ENCODE data around the gene SYCE1. TPM values are rescaled to one million over a fixed set of nuclear protein-coding genes. Genes with fewer than 3 reads are reported as not detected.
A peak's percentile ranks its signal among the peaks of the same experiment; 100 is the strongest.
"Not testable (repeated sequence)": the region's sequence is repeated elsewhere in the genome, so short reads cannot be mapped to it uniquely, and the experiment has no call there.

SYCE1 gene
- total RNA-seq, 1 donor = 0.72 TPM

DNA sequence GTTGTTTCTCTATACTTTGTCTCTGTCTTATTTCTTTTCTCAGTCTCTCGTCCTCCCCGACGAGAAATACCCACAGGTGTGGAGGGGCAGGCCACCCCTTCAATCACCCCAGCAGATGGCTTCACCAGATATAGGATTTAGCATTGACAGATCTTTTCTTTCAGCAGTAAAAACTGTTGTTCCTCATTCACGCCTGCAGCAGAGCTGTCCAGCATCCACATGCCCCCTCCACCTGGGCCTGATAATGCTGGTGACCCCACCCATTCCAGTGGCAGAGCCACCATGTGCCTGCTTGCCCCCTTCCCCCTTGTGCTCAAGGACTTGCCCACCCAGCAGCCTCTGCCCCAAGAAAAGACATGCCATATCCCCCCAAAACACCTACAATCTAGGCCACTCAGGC is 45.7 kb upstream of the SYCE1 start:
- no peak overlapping the region for H3K4me3 ChIP-seq (ENCODE audit: insufficient read depth, low read length)
- no peaks in the 10 kb centered on the region for H3K4me1 ChIP-seq (ENCODE audit: insufficient read depth, low read length)
- H3K36me3 ChIP-seq (ENCODE audit: insufficient read depth, low read length) = no peaks in the 10 kb centered on the region
- no peaks in the 10 kb centered on the region for H4K20me1 ChIP-seq (ENCODE audit: insufficient read depth, low read length)
- TF ChIP-seq, protein P1, sequence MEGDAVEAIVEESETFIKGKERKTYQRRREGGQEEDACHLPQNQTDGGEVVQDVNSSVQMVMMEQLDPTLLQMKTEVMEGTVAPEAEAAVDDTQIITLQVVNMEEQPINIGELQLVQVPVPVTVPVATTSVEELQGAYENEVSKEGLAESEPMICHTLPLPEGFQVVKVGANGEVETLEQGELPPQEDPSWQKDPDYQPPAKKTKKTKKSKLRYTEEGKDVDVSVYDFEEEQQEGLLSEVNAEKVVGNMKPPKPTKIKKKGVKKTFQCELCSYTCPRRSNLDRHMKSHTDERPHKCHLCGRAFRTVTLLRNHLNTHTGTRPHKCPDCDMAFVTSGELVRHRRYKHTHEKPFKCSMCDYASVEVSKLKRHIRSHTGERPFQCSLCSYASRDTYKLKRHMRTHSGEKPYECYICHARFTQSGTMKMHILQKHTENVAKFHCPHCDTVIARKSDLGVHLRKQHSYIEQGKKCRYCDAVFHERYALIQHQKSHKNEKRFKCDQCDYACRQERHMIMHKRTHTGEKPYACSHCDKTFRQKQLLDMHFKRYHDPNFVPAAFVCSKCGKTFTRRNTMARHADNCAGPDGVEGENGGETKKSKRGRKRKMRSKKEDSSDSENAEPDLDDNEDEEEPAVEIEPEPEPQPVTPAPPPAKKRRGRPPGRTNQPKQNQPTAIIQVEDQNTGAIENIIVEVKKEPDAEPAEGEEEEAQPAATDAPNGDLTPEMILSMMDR (IDR thresholded peaks at IDR 0.05; ENCODE audit: extremely low read depth, low read depth, low read length) = no peak
- H3K79me2 ChIP-seq (ENCODE audit: insufficient read depth, low read length) = no peaks in the 10 kb centered on the region
- H3K4me2 ChIP-seq (ENCODE audit: insufficient read depth, low read length) = no peak overlapping the region
- no peak overlapping the region for H3K27ac ChIP-seq (ENCODE audit: low read depth, low read length)
- no peak overlapping the region for H2AFZ ChIP-seq (ENCODE audit: low read length)
- no peaks in the 10 kb centered on the region for H3K27me3 ChIP-seq (ENCODE audit: insufficient read depth, low read length)
- H3K9me3 ChIP-seq (ENCODE audit: low read depth, low read length) = no peaks in the 10 kb centered on the region
- DNase-seq (ENCODE audit: insufficient read length, low spot score, missing footprints) = no peak

DNA sequence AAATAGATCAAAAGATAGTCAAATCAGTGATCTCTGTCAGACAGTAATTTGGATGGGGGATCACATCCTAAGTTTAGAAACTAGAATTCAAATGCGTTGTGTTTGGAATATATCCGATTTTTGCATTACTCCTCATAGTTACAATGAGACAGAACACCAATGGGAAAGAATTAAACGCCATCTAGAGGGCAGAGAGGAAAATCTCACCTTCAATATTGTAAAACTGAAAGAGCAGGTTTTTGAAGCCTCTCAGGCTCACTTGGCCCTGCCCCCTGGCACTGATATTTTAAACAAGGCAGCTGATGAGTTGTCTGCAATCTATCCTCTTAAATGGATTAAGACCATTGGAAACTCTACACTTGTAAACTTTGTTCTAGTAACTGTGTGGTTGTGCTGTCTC is 43.5 kb upstream of the SYCE1 start:
- Histone ChIP-seq H3K4me2 (ENCODE audit: insufficient read depth, low read length) (no peak overlapping the region), H3K4me1 (ENCODE audit: insufficient read depth, low read length) (no peaks in the 10 kb centered on the region), H3K27me3 (ENCODE audit: insufficient read depth, low read length) (peaks cover 9% of the 10 kb centered on the region), H3K79me2 (ENCODE audit: insufficient read depth, low read length) (no peaks in the 10 kb centered on the region), H3K9me3 (ENCODE audit: low read depth, low read length) (no peaks in the 10 kb centered on the region), H3K4me3 (ENCODE audit: insufficient read depth, low read length) (no peak overlapping the region), H4K20me1 (ENCODE audit: insufficient read depth, low read length) (no peaks in the 10 kb centered on the region), H3K36me3 (ENCODE audit: insufficient read depth, low read length) (no peaks in the 10 kb centered on the region), H2AFZ (ENCODE audit: low read length) (no peak overlapping the region), H3K27ac (ENCODE audit: low read depth, low read length) (no peak overlapping the region)
- TF ChIP-seq, protein P1 (IDR thresholded peaks at IDR 0.05; ENCODE audit: extremely low read depth, low read depth, low read length) = peak; percentile 44
- DNase-seq (ENCODE audit: insufficient read length, low spot score, missing footprints) = no peak

DNA sequence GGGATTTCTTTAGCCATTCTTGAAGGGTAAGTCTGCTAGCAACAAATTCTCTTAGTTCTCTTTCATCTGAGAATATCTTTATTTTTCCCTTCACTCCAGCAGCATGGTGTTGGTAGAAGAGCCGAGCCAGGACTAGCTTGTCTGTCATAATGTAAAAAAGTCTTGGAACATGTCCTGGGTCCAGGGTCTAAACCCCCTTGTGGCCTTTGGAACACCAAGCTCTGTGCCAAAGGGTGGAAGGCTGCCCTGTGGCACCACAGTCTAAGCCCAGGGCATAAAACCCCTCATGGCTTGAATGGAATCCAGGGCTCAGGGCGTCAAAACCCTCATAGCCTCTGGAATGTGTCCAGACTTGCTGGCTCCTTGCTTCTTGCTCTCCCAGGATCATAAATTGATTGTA is 38.1 kb upstream of the SYCE1 start:
- H3K4me2 ChIP-seq (ENCODE audit: insufficient read depth, low read length); H3K27me3 ChIP-seq (ENCODE audit: insufficient read depth, low read length); H3K79me2 ChIP-seq (ENCODE audit: insufficient read depth, low read length); H3K27ac ChIP-seq (ENCODE audit: low read depth, low read length); H3K4me3 ChIP-seq (ENCODE audit: insufficient read depth, low read length); H3K36me3 ChIP-seq (ENCODE audit: insufficient read depth, low read length); H4K20me1 ChIP-seq (ENCODE audit: insufficient read depth, low read length); H2AFZ ChIP-seq (ENCODE audit: low read length); H3K9me3 ChIP-seq (ENCODE audit: low read depth, low read length); H3K4me1 ChIP-seq (ENCODE audit: insufficient read depth, low read length); DNase-seq (ENCODE audit: insufficient read length, low spot score, missing footprints): not testable (repeated sequence)

DNA sequence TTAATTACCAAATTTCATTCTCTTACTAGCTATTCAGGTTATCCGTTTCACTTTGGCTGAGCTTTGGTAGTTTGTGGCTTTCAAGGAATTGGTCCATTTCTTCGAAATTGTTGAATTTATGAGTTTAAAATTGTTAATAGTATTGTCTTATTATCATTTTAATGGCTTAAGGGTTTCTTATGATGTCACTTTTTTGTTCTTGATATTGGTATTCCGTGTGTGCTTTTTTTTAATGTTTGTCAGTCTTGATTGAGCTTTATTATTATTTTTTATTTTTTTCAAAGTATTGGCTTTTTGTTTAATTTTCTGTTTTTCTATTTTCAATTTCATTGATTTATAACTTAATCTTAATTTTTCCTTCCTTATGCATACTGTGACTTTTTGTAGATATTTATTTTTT is 35.3 kb upstream of the SYCE1 start:
- Histone ChIP-seq H3K4me1 (ENCODE audit: insufficient read depth, low read length) (no peaks in the 10 kb centered on the region), H3K4me3 (ENCODE audit: insufficient read depth, low read length) (no peak overlapping the region), H3K9me3 (ENCODE audit: low read depth, low read length) (no peaks in the 10 kb centered on the region), H3K4me2 (ENCODE audit: insufficient read depth, low read length) (no peak overlapping the region), H3K27ac (ENCODE audit: low read depth, low read length) (no peak overlapping the region), H3K79me2 (ENCODE audit: insufficient read depth, low read length) (no peaks in the 10 kb centered on the region), H4K20me1 (ENCODE audit: insufficient read depth, low read length) (no peaks in the 10 kb centered on the region), H3K36me3 (ENCODE audit: insufficient read depth, low read length) (no peaks in the 10 kb centered on the region), H3K27me3 (ENCODE audit: insufficient read depth, low read length) (peaks cover 7% of the 10 kb centered on the region), H2AFZ (ENCODE audit: low read length) (no peak overlapping the region)
- DNase-seq (ENCODE audit: insufficient read length, low spot score, missing footprints) = no peak
- TF ChIP-seq, protein P1 (IDR thresholded peaks at IDR 0.05; ENCODE audit: extremely low read depth, low read depth, low read length) = no peak

DNA sequence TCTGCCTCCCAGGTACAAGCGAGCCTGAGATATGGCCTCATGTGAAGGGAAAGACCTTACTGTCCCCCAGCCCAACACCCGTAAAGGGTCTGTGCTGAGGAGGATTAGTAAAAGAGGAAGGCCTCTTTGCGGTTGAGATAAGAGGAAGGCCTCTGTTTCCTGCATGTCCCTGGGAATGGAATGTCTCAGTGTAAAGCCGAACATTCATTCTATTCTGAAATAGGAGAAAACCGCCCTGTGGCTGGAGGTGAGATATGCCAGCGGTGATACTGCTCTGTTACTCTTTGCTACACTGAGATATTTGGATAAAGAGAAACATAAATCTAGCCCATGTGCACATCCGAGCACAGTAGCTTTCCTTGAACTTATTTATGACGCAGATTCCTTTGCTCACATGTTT is 34.5 kb upstream of the SYCE1 start:
- not testable (repeated sequence) for H3K79me2 ChIP-seq (ENCODE audit: insufficient read depth, low read length); H4K20me1 ChIP-seq (ENCODE audit: insufficient read depth, low read length); H3K4me3 ChIP-seq (ENCODE audit: insufficient read depth, low read length); H3K9me3 ChIP-seq (ENCODE audit: low read depth, low read length); DNase-seq (ENCODE audit: insufficient read length, low spot score, missing footprints); H3K27ac ChIP-seq (ENCODE audit: low read depth, low read length); H3K27me3 ChIP-seq (ENCODE audit: insufficient read depth, low read length); H3K4me1 ChIP-seq (ENCODE audit: insufficient read depth, low read length); H2AFZ ChIP-seq (ENCODE audit: low read length); H3K4me2 ChIP-seq (ENCODE audit: insufficient read depth, low read length); H3K36me3 ChIP-seq (ENCODE audit: insufficient read depth, low read length)
